GM23338 (cell line): Measurements from ENCODE around the gene HEATR1. TPM values are rescaled to one million over a fixed set of nuclear protein-coding genes. Genes with fewer than 3 reads are reported as not detected.

ENCODE experiments used
- ATAC-seq: fragments of 200-7000 bp; cut with Tn5 transposase; 3 replicates; pipeline ENCODE4 v1.9.1; 2020
- DNase-seq: peaks from one replicate; pipeline ENCODE4 v3.0.0-alpha.2; 2015; ENCODE audit warnings: low spot score
- H2AFZ ChIP-seq: fragments of 200-600 bp; sonication (generic); 2 replicates; pipeline ENCODE4 v1.8.0; 2016; ENCODE audit warnings: antibody characterized with exemption, mild to moderate bottlenecking, moderate library complexity
- H3F3A ChIP-seq: fragments of 200-600 bp; sonication (generic); replicated peaks from 2 replicates; pipeline ENCODE4 v1.8.0; 2017; ENCODE audit warnings: antibody characterized with exemption, mixed run types, low read depth
- H3K27ac ChIP-seq: fragments of 200-600 bp; sonication (generic); 2 replicates; pipeline ENCODE4 v1.6.1; 2016; ENCODE audit warnings: low read depth
- H3K27me3 ChIP-seq: fragments of 200-600 bp; sonication (generic); 2 replicates; pipeline ENCODE4 v1.8.0; 2016; ENCODE audit warnings: mild to moderate bottlenecking, mixed run types, moderate library complexity; ENCODE audit not compliant: insufficient read depth
- H3K36me3 ChIP-seq: fragments of 200-600 bp; sonication (generic); 2 replicates; pipeline ENCODE4 v1.8.0; 2016; ENCODE audit warnings: mild to moderate bottlenecking; ENCODE audit not compliant: insufficient read depth
- H3K4me1 ChIP-seq: fragments of 200-600 bp; sonication (generic); 2 replicates; pipeline ENCODE4 v1.8.0; 2016; ENCODE audit warnings: mild to moderate bottlenecking, moderate library complexity; ENCODE audit not compliant: insufficient read depth
- H3K4me2 ChIP-seq: fragments of 200-600 bp; sonication (generic); 2 replicates; pipeline ENCODE4 v1.7.1; 2017; ENCODE audit warnings: mixed run types
- H3K4me3 ChIP-seq: fragments of 200-600 bp; sonication (generic); 2 replicates; pipeline ENCODE4 v1.6.1; 2016; ENCODE audit warnings: mixed run types
- H3K79me2 ChIP-seq: fragments of 200-600 bp; sonication (generic); replicated peaks from 2 replicates; pipeline ENCODE4 v1.8.0; 2017; ENCODE audit warnings: mild to moderate bottlenecking; ENCODE audit not compliant: insufficient read depth
- H3K9me2 ChIP-seq: fragments of 200-600 bp; sonication (generic); 2 replicates; pipeline ENCODE4 v1.8.0; 2017; ENCODE audit not compliant: insufficient read depth
- H4K20me1 ChIP-seq: fragments of 200-600 bp; sonication (generic); replicated peaks from 2 replicates; pipeline ENCODE4 v1.8.0; 2017; ENCODE audit warnings: mild to moderate bottlenecking; ENCODE audit not compliant: insufficient read depth
- H3K27ac Mint-ChIP-seq: 2 replicates; pipeline ENCODE4 v1.8.0; 2020; ENCODE audit warnings: inconsistent platforms, mild to moderate bottlenecking, moderate library complexity, mixed read lengths
- H3K27me3 Mint-ChIP-seq: 3 replicates; pipeline ENCODE4 v1.8.0; 2022; ENCODE audit warnings: low read depth, mild to moderate bottlenecking, moderate library complexity, mixed read lengths, inconsistent platforms; ENCODE audit not compliant: insufficient read depth, poor library complexity
- H3K36me3 Mint-ChIP-seq: 3 replicates; pipeline ENCODE4 v1.8.0; 2021; ENCODE audit warnings: low read depth, mild to moderate bottlenecking, inconsistent platforms, moderate library complexity, mixed read lengths
- H3K4me1 Mint-ChIP-seq: 3 replicates; pipeline ENCODE4 v1.8.0; 2020; ENCODE audit warnings: mild to moderate bottlenecking, inconsistent platforms, mixed read lengths
- H3K4me3 Mint-ChIP-seq: 3 replicates; pipeline ENCODE4 v1.8.0; 2021; ENCODE audit warnings: moderate library complexity, mild to moderate bottlenecking, inconsistent platforms, mixed read lengths
- H3K9me3 Mint-ChIP-seq: 3 replicates; pipeline ENCODE4 v1.8.0; 2020; ENCODE audit warnings: moderate library complexity, mild to moderate bottlenecking, inconsistent platforms, mixed read lengths
- CREB1 ChIP-seq: fragments of 250-450 bp; sonication (Bioruptor Pico); IDR thresholded peaks from 2 replicates; pipeline ENCODE4 v1.5.0; 2020; ENCODE audit warnings: low read depth, mild to moderate bottlenecking, moderate library complexity
- CTCF ChIP-seq, 2 experiments: fragments of 200-600 bp in 1 of 2; sonication (generic) in 1 of 2; conservative IDR thresholded peaks; 2 replicates each; pipeline versions ENCODE4 v1.5.1 to v1.6.1; 2016 to 2017; ENCODE audit warnings: antibody characterized with exemption in 2 of 2, low read depth in 2 of 2, mild to moderate bottlenecking in 2 of 2, moderate library complexity in 1 of 2
- ETS1 ChIP-seq: IDR thresholded peaks from 2 replicates; pipeline ENCODE4 v1.6.1; 2016; ENCODE audit warnings: antibody characterized with exemption
- EZH2 ChIP-seq: fragments of 200-600 bp; sonication (generic); IDR thresholded peaks from one replicate; pipeline ENCODE4 v1.8.0; 2017; ENCODE audit warnings: antibody characterized with exemption, mild to moderate bottlenecking, low read depth; ENCODE audit not compliant: unreplicated experiment
- EZH2phosphoT487 ChIP-seq: fragments of 200-600 bp; sonication (generic); IDR thresholded peaks from one replicate; pipeline ENCODE4 v1.8.1; 2018; ENCODE audit warnings: antibody characterized with exemption; ENCODE audit not compliant: unreplicated experiment
- JUNB ChIP-seq: IDR thresholded peaks from one replicate; pipeline ENCODE4 v1.6.1; 2016; ENCODE audit warnings: antibody characterized with exemption; ENCODE audit not compliant: unreplicated experiment
- NANOG ChIP-seq: IDR thresholded peaks from 2 replicates; pipeline ENCODE4 v1.6.1; 2016; ENCODE audit warnings: antibody characterized with exemption, borderline replicate concordance
- POLR2AphosphoS5 ChIP-seq: IDR thresholded peaks from 2 replicates; pipeline ENCODE4 v1.6.1; 2016; ENCODE audit warnings: antibody characterized with exemption, low read depth
- REST ChIP-seq: IDR thresholded peaks from one replicate; pipeline ENCODE4 v1.6.1; 2018; ENCODE audit warnings: antibody characterized with exemption; ENCODE audit not compliant: unreplicated experiment
- STAT1 ChIP-seq: IDR thresholded peaks from one replicate; pipeline ENCODE4 v1.6.1; 2016; ENCODE audit warnings: antibody characterized with exemption; ENCODE audit not compliant: unreplicated experiment
- ZNF114 ChIP-seq: fragments of 250-450 bp; sonication (Bioruptor Pico); IDR thresholded peaks from 2 replicates; pipeline ENCODE4 v1.5.0; 2020; ENCODE audit warnings: mild to moderate bottlenecking, moderate library complexity
- ZNF331 ChIP-seq: fragments of 250-450 bp; sonication (Bioruptor Pico); IDR thresholded peaks from 2 replicates; pipeline ENCODE4 v1.5.0; 2020; ENCODE audit warnings: low read depth, mild to moderate bottlenecking, moderate library complexity
- ZNF462 ChIP-seq: fragments of 250-450 bp; sonication (Bioruptor Pico); IDR thresholded peaks from 2 replicates; pipeline ENCODE4 v1.5.0; 2020; ENCODE audit warnings: mild to moderate bottlenecking, moderate library complexity
- polyA plus RNA-seq: library from polyadenylated mRNA; unstranded; fragments of >200 nt; fragmentation: Nextera tagmentation; extraction: Ambion mirVana; gene quantifications from 2 replicates; pipeline ENCODE4 v1.2.1, GENCODE V29; 2016
- total RNA-seq: library from RNA; depleted of rRNA; stranded (reverse); fragments of >200 nt; shearing (Covaris generic); gene quantifications from 2 replicates; pipeline ENCODE4 v1.2.3, GENCODE V29; 2014

The HEATR1 gene
- total and polyA plus RNA-seq, 2 experiments from 2014 or later = 17.2 to 81.1 TPM

GRCh38 chr1:236552096-236552495 lies 52.2 kb downstream of the HEATR1 start:
- peaks cover 94% of the 10 kb centered on the region for H3K36me3 Mint-ChIP-seq
- H4K20me1 ChIP-seq = peaks cover 18% of the 10 kb centered on the region; the same call in 1 of the 2 replicates
- H3K4me2 ChIP-seq = no peak overlapping the region
- H3K4me3 ChIP-seq = no peak overlapping the region
- no peak overlapping the region for H2AFZ ChIP-seq
- H3K4me3 Mint-ChIP-seq = no peak overlapping the region
- H3K27ac ChIP-seq = no peak overlapping the region
- peaks cover 90% of the 10 kb centered on the region for H3K36me3 ChIP-seq
- no peaks in the 10 kb centered on the region for H3K27me3 Mint-ChIP-seq
- H3K4me1 Mint-ChIP-seq = no peaks in the 10 kb centered on the region
- DNase-seq (no peak), ATAC-seq (no peak)
- no peaks in the 10 kb centered on the region for H3K4me1 ChIP-seq
- H3F3A ChIP-seq = no peaks in the 10 kb centered on the region
- no peaks in the 10 kb centered on the region for H3K9me3 Mint-ChIP-seq
- no peaks in the 10 kb centered on the region for H3K79me2 ChIP-seq
- H3K27ac Mint-ChIP-seq = no peak overlapping the region
- no peaks in the 10 kb centered on the region for H3K27me3 ChIP-seq
- TF ChIP-seq STAT1 (no peak), ZNF331 (CRISPR knock-in tag) (no peak), CTCF (conservative IDR thresholded peaks at IDR 0.05; ENCODE audit: low read depth in 2 of 2) (no peak), CREB1 (no peak), ZNF462 (no peak), ZNF114 (CRISPR knock-in tag) (no peak), ETS1 (no peak), NANOG (no peak), EZH2phosphoT487 (no peak), EZH2 (no peak), REST (no peak), POLR2AphosphoS5 (no peak), JUNB (no peak)
- no peaks in the 10 kb centered on the region for H3K9me2 ChIP-seq
